HuH-7 (cell line): ENCODE results near the gene PUS1.

ENCODE experiments used
- DNase-seq: peaks from one replicate; pipeline ENCODE4 v3.0.0; 2011; ENCODE audit warnings: low spot score

The PUS1 gene

DNA sequence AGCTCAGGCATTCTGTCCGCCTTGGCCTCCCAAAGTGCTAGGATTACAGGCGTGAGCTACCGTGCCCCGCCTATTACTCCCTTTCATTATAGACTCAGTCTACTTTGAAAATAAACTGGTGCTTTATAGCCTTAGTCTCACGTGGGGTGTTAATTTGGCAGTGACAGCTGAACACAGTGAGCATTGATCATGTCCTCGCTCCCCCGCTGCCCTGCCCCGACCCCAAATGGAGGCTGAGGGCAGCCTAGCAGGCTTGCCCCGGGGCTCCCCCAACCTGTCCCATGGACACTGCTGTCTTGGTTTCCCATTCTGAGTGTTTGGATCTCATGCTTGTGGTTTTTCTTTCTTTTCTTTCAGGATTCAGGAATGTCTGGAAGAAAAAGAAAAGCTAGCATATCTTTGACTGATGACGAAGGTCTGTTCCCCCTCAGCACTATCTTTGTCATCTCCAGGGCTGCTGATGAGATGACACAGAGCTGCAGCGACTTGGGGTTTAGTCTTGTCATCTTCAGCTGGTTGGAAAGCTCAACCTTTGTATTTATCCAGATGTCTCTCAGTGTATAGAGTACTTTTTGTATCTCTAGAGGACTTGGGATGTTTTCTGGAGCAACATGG lies 62.8 kb downstream of the PUS1 start:
- DNase-seq = no peak

DNA sequence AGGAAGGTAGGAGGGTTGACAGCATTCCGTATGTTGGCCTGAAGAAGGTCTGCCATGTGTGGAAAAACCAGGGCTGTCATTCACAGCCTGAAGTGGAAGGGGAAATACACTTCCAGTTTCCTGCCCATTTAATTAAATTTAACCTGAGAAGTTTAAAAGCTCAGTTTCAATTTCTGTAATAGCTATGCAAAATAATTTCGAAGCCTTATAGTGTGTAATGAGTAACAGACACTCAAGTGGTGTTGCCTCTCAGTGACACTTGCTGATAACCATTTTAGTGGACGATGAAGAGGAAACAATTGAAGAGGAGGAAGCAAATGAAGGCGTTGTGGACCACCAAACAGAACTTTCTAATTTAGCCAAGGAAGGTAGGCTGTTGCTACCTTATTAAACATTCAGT lies 65.5 kb downstream of the PUS1 start:
- no peak for DNase-seq
